Osteoblast (primary cell): ENCODE measurements around the gene DDX41. TPM values are rescaled to one million over a fixed set of nuclear protein-coding genes. Genes with fewer than 3 reads are reported as not detected.

Source experiments
- DNase-seq: peaks from one replicate; pipeline ENCODE4 v3.0.0; 2011; ENCODE audit warnings: low spot score, mixed read lengths; ENCODE audit not compliant: insufficient read length; ENCODE audit errors: missing footprints
- H2AFZ ChIP-seq: 2 replicates; pipeline ENCODE4 v1.6.0; 2011; ENCODE audit warnings: mild to moderate bottlenecking, low read length
- H3K27ac ChIP-seq: 2 replicates; pipeline ENCODE4 v1.5.1; 2011; ENCODE audit warnings: mild to moderate bottlenecking, low read depth, low read length, moderate library complexity
- H3K27me3 ChIP-seq: 2 replicates; pipeline ENCODE4 v1.6.0; 2012; ENCODE audit warnings: mild to moderate bottlenecking, control low read depth, inconsistent platforms, low read length, moderate library complexity; ENCODE audit not compliant: insufficient read depth
- H3K36me3 ChIP-seq: 2 replicates; pipeline ENCODE4 v1.5.1; 2011; ENCODE audit warnings: mild to moderate bottlenecking, low read length, control low read depth, moderate library complexity; ENCODE audit not compliant: insufficient read depth
- H3K4me1 ChIP-seq: 2 replicates; pipeline ENCODE4 v1.5.1; 2011; ENCODE audit warnings: mild to moderate bottlenecking, low read length, control low read depth, moderate library complexity; ENCODE audit not compliant: insufficient read depth
- H3K4me2 ChIP-seq: 2 replicates; pipeline ENCODE4 v1.6.0; 2011; ENCODE audit warnings: mild to moderate bottlenecking, low read length; ENCODE audit not compliant: insufficient read depth
- H3K4me3 ChIP-seq: fragments of 200-600 bp; sonication (generic); 3 replicates; pipeline ENCODE4 v1.5.1; 2012; ENCODE audit warnings: mild to moderate bottlenecking, low read length, inconsistent platforms; ENCODE audit not compliant: insufficient read depth
- H3K79me2 ChIP-seq: 2 replicates; pipeline ENCODE4 v1.6.0; 2012; ENCODE audit warnings: mild to moderate bottlenecking, low read length, control low read depth, inconsistent platforms; ENCODE audit not compliant: insufficient read depth
- H3K9me3 ChIP-seq: 2 replicates; pipeline ENCODE4 v1.5.1; 2011; ENCODE audit warnings: low read depth, low read length, control low read depth
- H4K20me1 ChIP-seq: 2 replicates; pipeline ENCODE4 v1.6.0; 2012; ENCODE audit warnings: mild to moderate bottlenecking, low read length, control low read depth; ENCODE audit not compliant: insufficient read depth
- CTCF ChIP-seq: IDR thresholded peaks from 2 replicates; pipeline ENCODE4 v1.5.1; 2011; ENCODE audit warnings: mild to moderate bottlenecking, low read depth, low read length, moderate library complexity; ENCODE audit errors: extremely low read depth
- total RNA-seq: library from RNA; depleted of rRNA; stranded (reverse); fragments of >200 nt; gene quantifications from 2 replicates; pipeline ENCODE4 v1.2.3, GENCODE V29; 2012

DDX41 gene
- total RNA-seq, 1 donor, result 68.4 TPM

GRCh38 chr5:177524539-177524900 lies 7.8 kb upstream of the DDX41 start:
- Histone ChIP-seq H3K4me3 (no peak overlapping the region), H3K4me1 (no peaks in the 10 kb centered on the region), H4K20me1 (peaks cover 29% of the 10 kb centered on the region), H3K79me2 (peaks cover 33% of the 10 kb centered on the region), H3K4me2 (no peak overlapping the region), H3K36me3 (peaks cover 81% of the 10 kb centered on the region), H3K27ac (no peak overlapping the region), H3K27me3 (no peaks in the 10 kb centered on the region), H3K9me3 (no peaks in the 10 kb centered on the region), H2AFZ (no peak overlapping the region)
- no peak for TF ChIP-seq CTCF
- peak; percentile 14 for DNase-seq

GRCh38 chr5:177523711-177524538 lies 7.2 kb upstream of the DDX41 start:
- H2AFZ ChIP-seq, result no peak overlapping the region
- no peaks in the 10 kb centered on the region for H3K27me3 ChIP-seq
- peak; percentile 52 for DNase-seq
- H3K4me3 ChIP-seq, result no peak overlapping the region
- peaks cover 82% of the 10 kb centered on the region for H3K36me3 ChIP-seq
- no peak overlapping the region for H3K4me2 ChIP-seq
- no peak overlapping the region for H3K27ac ChIP-seq
- H3K9me3 ChIP-seq, result no peaks in the 10 kb centered on the region
- no peak for TF ChIP-seq CTCF
- peaks cover 5% of the 10 kb centered on the region for H3K4me1 ChIP-seq
- peaks cover 33% of the 10 kb centered on the region for H3K79me2 ChIP-seq
- peaks cover 26% of the 10 kb centered on the region for H4K20me1 ChIP-seq

- Histone ChIP-seq H3K9me3 (no peaks in the 10 kb centered on the region), H3K36me3 (peaks cover 59% of the 10 kb centered on the region), H3K79me2 (peaks cover 39% of the 10 kb centered on the region), H3K27ac (no peak overlapping the region), H3K4me2 (no peak overlapping the region), H4K20me1 (peaks cover 19% of the 10 kb centered on the region), H2AFZ (no peak overlapping the region), H3K4me3 (no peak overlapping the region), H3K4me1 (peaks cover 10% of the 10 kb centered on the region), H3K27me3 (no peaks in the 10 kb centered on the region)
- peak; percentile 29 for TF ChIP-seq CTCF
- peak; percentile 78 for DNase-seq
These were observed 4.3 kb upstream of the DDX41 start for GRCh38 chr5:177520916-177521513.

GRCh38 chr5:177520271-177520670 lies 3.5 kb upstream of the DDX41 start:
- peaks cover 15% of the 10 kb centered on the region for H3K4me1 ChIP-seq
- H3K27ac ChIP-seq, result no peak overlapping the region
- peak; percentile 43 for DNase-seq
- peaks cover 17% of the 10 kb centered on the region for H4K20me1 ChIP-seq
- no peaks in the 10 kb centered on the region for H3K9me3 ChIP-seq
- H3K36me3 ChIP-seq, result peaks cover 58% of the 10 kb centered on the region
- TF ChIP-seq CTCF, result no peak
- H3K27me3 ChIP-seq, result no peaks in the 10 kb centered on the region
- no peak overlapping the region for H3K4me2 ChIP-seq
- no peak overlapping the region for H2AFZ ChIP-seq
- H3K79me2 ChIP-seq, result peaks cover 41% of the 10 kb centered on the region
- no peak overlapping the region for H3K4me3 ChIP-seq
